Prostate gland (tissue), 2 donors: ENCODE measurements around the gene PTPRA. TPM values are rescaled to one million over a fixed set of nuclear protein-coding genes. Genes with fewer than 3 reads are reported as not detected.

ENCODE experiments used
- DNase-seq: peaks from one replicate; pipeline ENCODE4 v3.0.0-alpha.2; 2019; ENCODE audit warnings: low spot score
- H3K27ac ChIP-seq, 2 donors: fragments of 200-600 bp; sonication (generic); 2 replicates each; pipeline ENCODE4 v1.5.1; 2017 to 2019
- H3K27me3 ChIP-seq: fragments of 200-600 bp; sonication (generic); replicated peaks from 2 replicates; pipeline ENCODE4 v1.5.1; 2019; ENCODE audit not compliant: insufficient read depth
- H3K36me3 ChIP-seq, 2 donors: fragments of 200-600 bp; sonication (generic); 1 replicate in 1 of 2; 2 replicates in 1 of 2; pipeline versions ENCODE4 v1.5.1 to v1.8.1; 2017 to 2019
- H3K4me1 ChIP-seq: fragments of 200-600 bp; sonication (generic); replicated peaks from 2 replicates; pipeline ENCODE4 v1.5.1; 2019
- H3K4me3 ChIP-seq, 2 donors: fragments of 200-600 bp; sonication (generic); 2 replicates each; pipeline ENCODE4 v1.5.1; 2017 to 2019
- H3K9me3 ChIP-seq: fragments of 200-600 bp; sonication (generic); 2 replicates; pipeline ENCODE4 v1.5.1; 2017
- CTCF ChIP-seq, 4 experiments: fragments of 200-600 bp in 2 of 4; fragments of 450-650 bp in 2 of 4; sonication (generic) in 2 of 4; IDR thresholded peaks; 1 replicate in 3 of 4; 2 replicates in 1 of 4; pipeline ENCODE4 v1.5.1; 2016 to 2019; ENCODE audit warnings: antibody characterized with exemption in 4 of 4, mild to moderate bottlenecking in 2 of 4, moderate library complexity in 2 of 4
- POLR2A ChIP-seq: fragments of 450-650 bp; IDR thresholded peaks from one replicate; pipeline ENCODE4 v1.6.1; 2016; ENCODE audit warnings: antibody characterized with exemption, mild to moderate bottlenecking
- POLR2AphosphoS5 ChIP-seq: sonication (generic); formaldehyde crosslinking; IDR thresholded peaks from one replicate; pipeline ENCODE4 v1.6.1; 2017; ENCODE audit warnings: antibody characterized with exemption
- WGBS: methylation state at CpG from one replicate; pipeline ENCODE4 v1.1.5; 2018; 5-methylcytosine and 5-hydroxymethylcytosine counted together
- intact Hi-C: fragments of 100-400 bp; cut with DNase I; formaldehyde crosslinking; loops from one replicate; pipeline ENCODE4 v1.14.2; 2022
- total RNA-seq, 2 donors: library from RNA; depleted of rRNA; stranded (reverse); fragments of >200 nt; gene quantifications; one replicate each; pipeline ENCODE4 v1.1.0, GENCODE V29; 2016

The PTPRA gene
- total RNA-seq, 2 donors from 2014 or later = 57.7 to 83.6 TPM

GRCh38 chr20:2902291-2902690, 29.0 kb downstream of the PTPRA start:
- TF ChIP-seq POLR2A = no peak
- TF ChIP-seq POLR2AphosphoS5 = no peak
- TF ChIP-seq CTCF (IDR thresholded peaks at IDR 0.05) = no peak
- no peak for DNase-seq
- Histone ChIP-seq H3K27me3 (no peaks in the 10 kb centered on the region), H3K4me1 (no peaks in the 10 kb centered on the region), H3K27ac (no peak overlapping the region), H3K36me3 (no peaks in the 10 kb centered on the region), H3K4me3 (no peak overlapping the region), H3K9me3 (no peaks in the 10 kb centered on the region)
- 33% methylated on average over 1 of the region's 1 CpG for WGBS
- intact Hi-C loops = no loop called here

- Histone ChIP-seq H3K27ac (no peak overlapping the region), H3K36me3 (no peaks in the 10 kb centered on the region), H3K4me3 (no peak overlapping the region), H3K27me3 (no peaks in the 10 kb centered on the region), H3K9me3 (no peaks in the 10 kb centered on the region), H3K4me1 (no peaks in the 10 kb centered on the region)
- intact Hi-C loops = no loop called here
- DNase-seq = no peak
- WGBS = 95% methylated on average over 3 of the region's 3 CpGs
- TF ChIP-seq POLR2A = no peak
- TF ChIP-seq POLR2AphosphoS5 = no peak
- no peak for TF ChIP-seq CTCF (IDR thresholded peaks at IDR 0.05)
Measured at GRCh38 chr20:2902818-2903217, 29.5 kb downstream of the PTPRA start.

DNA sequence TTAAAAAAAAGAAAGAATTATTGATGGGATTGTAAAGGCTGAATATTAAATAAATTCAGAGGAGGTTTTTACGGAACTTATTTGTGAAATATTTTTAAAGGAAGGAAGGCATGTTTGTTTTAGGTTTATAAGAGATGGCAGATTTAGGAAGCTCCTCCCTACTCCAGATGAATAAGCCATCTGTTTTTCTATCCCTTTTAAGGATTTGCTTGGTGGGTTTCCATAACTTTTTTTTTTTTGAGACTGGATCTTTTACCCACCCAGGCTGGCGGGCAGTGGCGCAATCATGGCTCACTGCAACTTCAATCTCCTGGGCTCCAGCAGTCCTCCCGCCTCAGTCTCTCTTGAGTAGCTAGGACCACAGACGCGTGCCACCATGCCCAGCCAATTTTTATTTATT, 30.4 kb downstream of the PTPRA start:
- H3K36me3 ChIP-seq = no peaks in the 10 kb centered on the region
- WGBS = 91% methylated on average over 6 of the region's 6 CpGs
- no peaks in the 10 kb centered on the region for H3K27me3 ChIP-seq
- no peak overlapping the region for H3K4me3 ChIP-seq
- H3K27ac ChIP-seq = no peak overlapping the region
- no peak for DNase-seq
- no peak for TF ChIP-seq POLR2A
- TF ChIP-seq POLR2AphosphoS5 = no peak
- no peak for TF ChIP-seq CTCF (IDR thresholded peaks at IDR 0.05)
- no peaks in the 10 kb centered on the region for H3K9me3 ChIP-seq
- H3K4me1 ChIP-seq = no peaks in the 10 kb centered on the region
- intact Hi-C loops = no loop called here

- no peak for TF ChIP-seq POLR2A
- TF ChIP-seq CTCF (IDR thresholded peaks at IDR 0.05) = no peak
- no peak for TF ChIP-seq POLR2AphosphoS5
- H3K36me3 ChIP-seq = no peaks in the 10 kb centered on the region
- no peaks in the 10 kb centered on the region for H3K9me3 ChIP-seq
- H3K27ac ChIP-seq = no peak overlapping the region
- no peak for DNase-seq
- H3K27me3 ChIP-seq = no peaks in the 10 kb centered on the region
- no peak overlapping the region for H3K4me3 ChIP-seq
- intact Hi-C loops = no loop called here
- no peaks in the 10 kb centered on the region for H3K4me1 ChIP-seq
- 62% methylated on average over 3 of the region's 3 CpGs for WGBS
Measured at GRCh38 chr20:2907519-2907918, 34.2 kb downstream of the PTPRA start.

GRCh38 chr20:2909953-2910352, 36.7 kb downstream of the PTPRA start:
- Histone ChIP-seq H3K4me1 (no peaks in the 10 kb centered on the region), H3K9me3 (no peaks in the 10 kb centered on the region), H3K27me3 (no peaks in the 10 kb centered on the region), H3K4me3 (no peak overlapping the region), H3K36me3 (no peaks in the 10 kb centered on the region), H3K27ac (no peak overlapping the region)
- TF ChIP-seq POLR2A = no peak
- TF ChIP-seq CTCF (IDR thresholded peaks at IDR 0.05) = no peak
- no peak for TF ChIP-seq POLR2AphosphoS5
- no peak for DNase-seq
- whole genome bisulfite sequencing = 90% methylated on average over 2 of the region's 2 CpGs
- intact Hi-C loops = no loop called here
